Measurements from ENCODE around the gene COL9A3. TPM values are rescaled to one million over a fixed set of nuclear protein-coding genes. Genes with fewer than 3 reads are reported as not detected.

Gene COL9A3
- polyA plus RNA-seq, 3 donors, result 13.9 to 30.0 (median 22.4) TPM

DNA sequence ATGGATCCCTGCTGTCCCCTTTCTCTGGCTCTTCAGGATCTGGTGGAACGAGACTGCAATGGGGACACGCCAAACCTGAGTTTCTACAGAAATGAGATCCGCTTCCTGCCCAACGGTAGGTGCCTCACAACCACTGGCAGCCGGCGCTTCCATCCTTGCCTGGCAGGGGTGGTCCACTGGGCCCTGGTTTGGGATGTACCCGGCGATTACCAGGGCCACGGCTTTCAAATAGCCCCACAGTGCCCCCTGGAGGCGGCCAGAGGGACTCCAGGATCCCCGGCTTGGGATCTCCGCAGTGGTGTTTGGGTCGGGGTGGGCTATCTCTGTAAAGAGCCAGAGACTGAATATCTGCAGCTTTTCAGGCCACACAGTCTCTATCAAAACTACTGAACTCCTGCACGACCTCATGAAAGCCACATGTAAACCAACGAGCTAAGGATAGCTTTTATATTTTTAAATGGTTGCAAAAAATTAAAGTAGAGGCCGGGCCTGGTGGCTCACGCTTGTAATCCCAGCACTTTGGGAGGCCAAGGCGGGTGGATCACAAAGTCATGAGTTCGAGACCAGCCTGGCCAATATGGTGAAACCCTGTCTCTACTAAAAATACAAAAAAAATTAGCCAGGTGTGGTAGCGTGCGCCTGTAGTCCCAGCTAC lies 8.5 kb upstream of the COL9A3 start:
- DNase-seq, result no peak

DNA sequence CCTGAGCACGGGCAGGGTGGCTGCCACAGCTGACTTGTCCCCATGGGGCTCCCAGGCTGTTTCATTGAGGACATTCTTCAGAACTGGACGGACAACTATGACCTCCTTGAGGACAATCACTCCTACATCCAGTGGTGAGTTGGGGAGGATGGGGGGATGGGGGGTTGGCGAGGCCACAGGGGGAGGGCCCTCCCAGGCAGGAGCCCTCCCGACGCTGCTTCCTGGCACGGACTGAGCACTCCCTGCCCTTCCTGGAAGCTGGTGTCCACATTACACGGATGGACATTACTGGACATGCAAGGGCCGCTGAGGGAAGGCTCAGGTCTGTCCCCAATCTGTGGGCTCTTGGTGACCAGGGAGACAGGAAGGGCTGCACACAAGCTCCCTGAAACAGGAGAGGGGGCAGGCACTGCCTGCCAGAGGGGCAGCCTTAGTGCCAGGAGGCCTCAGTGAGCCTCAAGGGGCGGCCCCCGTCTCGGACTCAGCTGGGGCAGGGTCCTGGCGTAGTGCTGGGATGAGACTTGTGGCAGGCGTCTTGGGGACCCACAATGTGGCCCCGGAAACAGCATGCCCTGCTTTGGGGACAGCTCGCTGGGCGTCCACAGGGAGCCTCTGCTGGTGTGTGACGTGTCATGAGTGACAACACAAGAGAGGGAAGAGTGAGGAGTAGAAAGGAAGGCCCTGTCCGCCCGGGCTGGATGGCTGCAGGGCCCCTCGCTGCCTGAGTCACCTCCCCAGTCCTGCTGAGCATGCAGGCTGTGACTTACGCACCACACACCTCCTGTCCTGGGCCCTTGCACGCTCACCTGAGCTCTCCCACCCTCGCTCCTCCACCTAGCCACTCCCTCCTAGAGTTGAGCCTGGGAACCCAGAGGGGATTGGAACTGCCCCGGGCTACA lies 7.1 kb upstream of the COL9A3 start:
- no peak for DNase-seq

DNA sequence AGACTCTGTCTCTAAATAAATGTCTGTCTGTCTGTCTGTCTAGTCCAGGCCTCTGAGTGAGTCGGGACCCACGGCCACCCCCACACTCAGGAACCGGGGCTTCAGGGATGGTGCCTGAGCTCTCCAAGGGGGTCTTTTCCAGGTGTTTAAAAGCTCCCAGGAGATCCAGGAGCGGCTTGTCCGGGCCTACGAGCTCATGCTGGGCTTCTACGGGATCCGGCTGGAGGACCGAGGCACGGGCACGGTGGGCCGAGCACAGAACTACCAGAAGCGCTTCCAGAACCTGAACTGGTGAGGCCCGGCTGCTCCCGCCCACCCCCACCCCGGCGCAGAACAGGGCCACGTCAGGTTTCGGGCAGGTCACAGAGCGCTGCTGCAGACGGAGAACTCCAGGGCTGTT lies 5.5 kb upstream of the COL9A3 start:
- no peak for DNase-seq

GRCh38 chr20:62811720-62812119 lies 5.1 kb upstream of the COL9A3 start:
- no peak for DNase-seq

GRCh38 chr20:62812181-62812906 lies 4.5 kb upstream of the COL9A3 start:
- DNase-seq, result no peak

GRCh38 chr20:62812907-62813200 lies 4.0 kb upstream of the COL9A3 start:
- no peak for DNase-seq

DNA sequence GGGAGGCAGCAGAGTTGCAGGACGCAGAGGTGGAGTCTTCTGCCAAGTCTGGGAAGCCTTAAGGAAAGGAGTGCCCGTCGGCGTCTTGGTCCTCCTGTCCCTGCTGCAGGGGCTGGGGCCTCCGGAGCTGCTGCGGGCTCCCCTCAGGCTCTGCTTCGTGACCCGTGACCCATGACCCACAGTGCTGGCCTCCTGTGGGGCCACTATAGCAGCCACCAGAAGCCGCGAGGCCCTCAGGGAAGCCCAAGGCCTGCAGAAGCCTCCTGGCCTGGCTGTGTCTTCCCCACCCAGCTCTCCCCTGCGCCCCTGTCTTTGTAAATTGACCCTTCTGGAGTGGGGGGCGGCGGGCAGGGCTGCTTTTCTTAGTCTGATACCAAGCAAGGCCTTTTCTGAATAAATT lies 3.3 kb upstream of the COL9A3 start:
- no peak for DNase-seq

DNA sequence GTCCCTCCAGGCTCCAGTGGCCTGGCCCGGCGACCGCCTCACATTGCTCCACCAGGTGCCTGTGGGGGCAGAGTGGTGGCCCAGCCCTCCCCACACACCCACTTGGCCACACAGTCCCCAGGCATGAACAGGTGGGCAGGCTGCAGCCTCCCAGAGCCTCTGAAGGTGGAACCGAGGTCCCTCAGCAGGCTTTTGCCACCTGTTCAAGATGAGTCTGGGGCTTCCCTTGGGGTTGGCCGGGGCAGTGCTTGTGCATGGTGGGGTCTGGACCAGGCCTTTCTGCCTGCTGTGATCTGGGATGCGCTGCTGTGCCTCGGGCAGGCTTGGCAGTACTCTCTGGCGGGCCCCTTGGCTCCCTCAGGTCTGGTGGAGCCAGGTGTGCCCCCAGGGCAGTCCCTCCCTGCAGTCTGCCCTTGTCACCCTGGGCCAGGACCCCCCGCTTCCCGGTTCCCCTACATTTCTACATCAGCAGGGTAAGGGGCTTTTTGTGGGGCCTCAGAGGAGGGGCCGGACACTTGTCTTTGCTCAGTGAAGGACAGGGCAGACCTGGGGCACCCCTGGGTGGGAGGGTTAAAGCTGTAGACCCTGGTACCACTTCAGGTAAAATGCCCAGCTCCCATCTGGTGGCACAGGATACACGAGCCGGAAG lies 2.7 kb upstream of the COL9A3 start:
- no peak for DNase-seq

- no peak for DNase-seq
These were observed 2.2 kb upstream of the COL9A3 start for GRCh38 chr20:62814709-62815065.

- DNase-seq, result no peak
These were observed 1.5 kb upstream of the COL9A3 start for GRCh38 chr20:62815066-62815991.

- DNase-seq, result no peak
These were observed 593 bp upstream of the COL9A3 start for GRCh38 chr20:62816031-62816883.

DNA sequence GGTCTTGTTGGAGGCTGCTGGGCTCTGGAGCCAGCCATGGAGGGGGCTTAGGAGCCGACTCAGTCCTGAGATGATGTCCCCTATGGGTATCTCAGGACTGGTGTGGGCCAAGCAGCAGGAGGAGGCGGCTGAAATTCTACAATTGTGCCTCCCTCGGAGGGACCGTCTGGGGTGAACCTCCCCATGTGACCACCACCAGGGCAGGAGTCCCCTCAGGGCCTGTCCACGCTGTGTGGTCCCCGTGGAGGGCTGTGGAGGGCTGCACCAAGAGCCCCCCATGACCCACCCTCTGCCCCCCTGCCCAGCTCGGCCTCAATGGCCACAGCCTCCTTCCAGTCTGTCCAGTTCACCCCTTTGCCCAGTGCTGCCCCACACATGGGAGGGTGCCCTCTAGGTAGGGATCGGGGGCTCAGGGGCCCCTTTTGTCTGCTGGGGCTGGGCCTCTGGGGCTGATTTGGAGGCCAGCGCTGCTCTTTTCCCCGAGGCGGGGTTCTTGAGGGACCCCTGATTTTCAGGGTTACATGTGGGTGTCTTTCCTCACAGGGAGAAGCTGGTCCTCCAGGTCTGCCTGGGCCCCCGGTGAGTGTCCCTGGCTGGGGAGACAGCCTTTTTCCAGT lies 1.2 kb downstream of the COL9A3 start:
- no peak for DNase-seq

DNA sequence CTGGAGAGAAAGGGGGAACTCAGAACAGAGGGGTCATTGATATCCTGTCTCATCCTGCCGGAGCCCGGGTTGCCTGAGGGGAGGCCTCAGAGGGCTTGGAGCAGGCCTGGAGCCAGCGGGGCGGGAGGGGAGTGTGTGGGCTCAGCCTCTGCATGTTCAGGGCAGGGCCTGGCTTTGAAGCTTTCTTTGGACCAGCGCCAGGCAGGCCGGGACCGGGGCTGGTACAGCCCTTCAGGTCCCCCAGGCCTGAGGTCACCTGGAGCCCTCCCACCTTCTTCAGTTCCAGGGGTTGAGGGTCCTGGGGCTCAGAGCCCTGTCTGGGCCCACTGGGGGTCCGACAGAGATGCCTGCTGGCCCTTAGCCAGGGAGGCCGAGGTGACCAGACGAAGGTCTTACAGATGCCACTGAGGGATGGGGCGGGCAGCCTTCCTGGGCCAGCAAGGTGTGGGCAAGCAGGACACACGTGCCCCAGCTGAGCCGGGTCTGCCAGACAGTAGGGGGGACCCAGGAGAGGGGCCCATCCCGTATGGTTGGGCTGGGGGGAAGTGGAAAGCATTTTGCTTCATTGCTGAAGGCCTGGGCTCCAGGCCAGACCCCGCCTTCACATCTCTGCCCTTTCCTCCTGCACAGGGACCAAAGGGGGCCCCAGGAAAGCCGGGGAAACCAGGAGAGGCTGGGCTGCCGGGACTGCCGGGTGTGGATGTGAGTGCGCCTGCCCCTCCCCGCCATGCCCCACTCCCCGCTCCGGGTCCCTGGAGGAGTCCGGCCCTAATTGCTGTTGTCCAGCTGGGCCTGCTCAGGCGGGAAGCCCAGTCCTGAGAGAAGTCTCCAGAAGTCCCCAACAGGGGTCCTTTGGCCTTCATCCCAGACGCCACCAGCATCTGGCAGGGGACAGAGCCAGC lies 2.0 kb downstream of the COL9A3 start:
- peak; percentile 71 for DNase-seq

- DNase-seq, result no peak
These were observed 2.8 kb downstream of the COL9A3 start for GRCh38 chr20:62819494-62820174.

- no peak for DNase-seq
These were observed 3.5 kb downstream of the COL9A3 start for GRCh38 chr20:62820208-62820961.

DNA sequence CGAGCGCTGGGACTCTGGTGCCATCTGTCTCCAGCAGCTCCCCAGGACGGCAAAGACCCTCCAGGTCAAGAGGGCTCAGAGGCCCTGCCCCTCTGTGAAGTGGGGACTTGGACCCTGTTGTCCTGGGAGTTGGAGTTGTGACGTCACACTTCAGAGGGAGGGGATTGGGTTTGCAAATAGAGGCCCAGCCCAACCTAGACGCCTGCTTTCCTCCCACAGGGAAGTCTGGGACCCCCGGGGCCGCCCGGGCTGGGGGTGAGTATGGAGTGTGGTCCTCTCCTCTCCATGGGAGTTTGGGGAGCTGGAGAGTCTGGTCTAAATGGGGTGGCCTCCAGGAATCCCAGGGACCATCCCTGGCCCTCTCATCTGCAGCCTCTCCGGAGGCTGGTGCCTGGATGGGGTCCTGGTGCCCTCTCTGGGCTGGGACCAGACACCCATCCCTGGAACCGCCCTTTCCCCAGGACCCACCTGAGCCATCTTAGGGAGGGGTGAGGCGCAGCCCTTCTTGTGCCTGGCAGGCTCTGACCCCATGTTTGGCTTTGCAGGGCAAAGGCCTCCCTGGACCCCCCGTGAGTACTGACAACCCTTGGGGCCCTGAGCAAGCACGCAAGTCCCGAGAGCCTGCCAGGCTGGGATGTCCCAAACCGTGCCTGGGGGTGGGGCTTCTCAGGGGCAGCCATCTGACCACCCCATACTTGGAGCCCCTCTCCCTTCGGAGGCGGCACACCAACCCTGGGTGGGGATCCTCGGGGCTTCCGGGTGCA lies 4.3 kb downstream of the COL9A3 start:
- no peak for DNase-seq

Measured in renal pelvis (tissue), 4 donors.